ENCODE measurements around the gene ZNF841. TPM values are rescaled to one million over a fixed set of nuclear protein-coding genes. Genes with fewer than 3 reads are reported as not detected.

The ZNF841 gene
- total and polyA plus RNA-seq, 2 experiments from 2014 or later = 7.3 to 24.5 TPM

DNA sequence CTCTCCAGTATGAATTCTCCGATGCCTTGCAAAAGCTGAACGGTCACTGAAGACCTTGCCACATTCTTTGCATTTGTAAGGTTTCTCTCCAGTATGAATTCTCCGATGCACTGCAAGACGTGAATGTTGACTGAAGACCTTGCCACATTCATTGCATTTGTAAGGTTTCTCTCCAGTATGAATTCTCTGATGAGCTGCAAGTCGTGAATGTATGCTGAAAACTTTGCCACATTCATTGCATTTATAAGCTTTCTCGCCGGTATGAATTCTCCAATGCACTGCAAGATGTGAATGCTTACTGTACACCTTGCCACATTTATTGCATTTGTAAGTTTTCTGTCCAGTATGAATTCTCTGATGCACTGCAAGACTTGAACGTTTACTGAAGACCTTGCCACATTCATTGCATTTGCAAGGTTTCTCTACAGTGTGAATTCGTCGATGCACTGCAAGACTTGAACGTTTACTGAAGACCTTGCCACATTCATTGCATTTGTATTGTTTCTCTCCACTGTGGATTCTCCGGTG, 20.0 kb upstream of the ZNF841 start:
- TF ChIP-seq EZH2 (IDR thresholded peaks at IDR 0.05; ENCODE audit: insufficient read depth, poor library complexity, severe bottlenecking) (no peak), EZH2phosphoT487 (IDR thresholded peaks at IDR 0.05; ENCODE audit: insufficient read depth, low read depth) (no peak)
- Histone ChIP-seq H3K9me3 (ENCODE audit: low read depth) (peaks cover 42% of the 10 kb centered on the region), H3K9me2 (ENCODE audit: insufficient read depth) (no peaks in the 10 kb centered on the region), H3K36me3 (ENCODE audit: low read depth) (peaks cover 81% of the 10 kb centered on the region), H2AFZ (no peak overlapping the region), H3K27ac (no peak overlapping the region), H3K9ac (no peak overlapping the region), H3K79me2 (ENCODE audit: insufficient read depth) (peaks cover 18% of the 10 kb centered on the region), H3F3A (ENCODE audit: insufficient read depth) (peaks cover 21% of the 10 kb centered on the region; the same call in 1 of the 2 replicates), H3K27me3 (replicated peaks; ENCODE audit: insufficient read depth) (no peaks in the 10 kb centered on the region), H3K4me1 (ENCODE audit: insufficient read depth) (no peaks in the 10 kb centered on the region), H4K20me1 (ENCODE audit: insufficient read depth) (no peaks in the 10 kb centered on the region), H3K4me2 (ENCODE audit: unreplicated experiment) (no peak overlapping the region), H3K4me3 (no peak overlapping the region)
- in situ Hi-C loops (cut with MboI) = no loop called here
- no peak for DNase-seq
- 92 to 95% methylated on average over 12 of the region's 12 CpGs for WGBS, 2 experiments (ENCODE audit: low coverage in 1 of 2, low lambda C conversion rate in 2 of 2, missing lambda C conversion rate in 2 of 2)

DNA sequence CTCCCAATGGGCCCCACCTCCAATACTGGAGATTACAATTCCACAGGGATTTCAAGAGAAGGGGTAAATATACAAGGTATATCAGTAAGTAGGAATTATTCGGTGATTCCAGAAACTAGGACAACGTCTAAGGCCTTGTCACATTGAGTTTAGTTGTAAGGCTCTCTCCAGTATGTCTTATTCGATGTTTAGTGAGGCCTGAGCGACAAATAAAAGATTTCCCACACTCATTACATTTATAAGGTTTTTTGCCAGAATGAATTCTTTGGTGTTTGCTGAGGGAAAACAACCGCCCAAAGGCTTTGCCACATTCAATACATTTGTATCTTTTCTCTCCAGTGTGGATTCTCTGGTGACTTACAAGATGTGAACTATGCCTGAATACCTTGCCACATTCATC, 19.1 kb upstream of the ZNF841 start:
- in situ Hi-C loops (cut with MboI) = no loop called here
- Histone ChIP-seq H3K9me3 (ENCODE audit: low read depth) (peaks cover 34% of the 10 kb centered on the region), H2AFZ (no peak overlapping the region), H3K4me2 (ENCODE audit: unreplicated experiment) (no peak overlapping the region), H3K9ac (no peak overlapping the region), H3K79me2 (ENCODE audit: insufficient read depth) (peaks cover 15% of the 10 kb centered on the region), H3K27me3 (replicated peaks; ENCODE audit: insufficient read depth) (no peaks in the 10 kb centered on the region), H3K36me3 (ENCODE audit: low read depth) (peaks cover 72% of the 10 kb centered on the region), H4K20me1 (ENCODE audit: insufficient read depth) (no peaks in the 10 kb centered on the region), H3K4me1 (ENCODE audit: insufficient read depth) (no peaks in the 10 kb centered on the region), H3K9me2 (ENCODE audit: insufficient read depth) (no peaks in the 10 kb centered on the region), H3K4me3 (no peak overlapping the region; the same call in 1 of the 2 replicates), H3F3A (ENCODE audit: insufficient read depth) (peaks cover 21% of the 10 kb centered on the region; the same call in 1 of the 2 replicates), H3K27ac (no peak overlapping the region)
- no peak for DNase-seq
- WGBS, 2 experiments (ENCODE audit: low coverage in 1 of 2, low lambda C conversion rate in 2 of 2, missing lambda C conversion rate in 2 of 2) = 87 to 89% methylated on average over 5 of the region's 5 CpGs
- no peak for TF ChIP-seq EZH2 (IDR thresholded peaks at IDR 0.05; ENCODE audit: insufficient read depth, poor library complexity, severe bottlenecking)
- TF ChIP-seq EZH2phosphoT487 (IDR thresholded peaks at IDR 0.05; ENCODE audit: insufficient read depth, low read depth) = no peak

DNA sequence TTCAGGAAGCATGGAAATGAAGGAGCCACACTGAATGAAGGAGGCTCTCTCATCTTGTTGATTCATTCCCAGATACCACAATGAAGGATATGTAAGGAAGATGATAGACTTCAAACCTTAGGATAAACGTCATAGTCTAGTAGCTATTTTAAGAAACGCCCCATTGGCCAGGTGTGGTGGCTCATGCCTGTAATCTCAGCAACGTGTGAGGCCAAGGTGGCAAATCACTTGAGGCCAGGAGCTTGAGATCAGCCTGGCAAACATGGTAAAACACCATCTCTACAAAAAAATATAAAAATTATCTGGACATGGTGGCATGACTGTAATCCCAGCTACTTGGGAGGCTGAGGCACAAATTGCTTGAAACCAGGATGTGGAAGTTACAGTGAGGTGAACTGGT, 17.1 kb upstream of the ZNF841 start:
- WGBS, 2 experiments (ENCODE audit: low coverage in 1 of 2, low lambda C conversion rate in 2 of 2, missing lambda C conversion rate in 2 of 2) = 93 to 95% methylated on average over 3 of the region's 3 CpGs
- no peak overlapping the region for H3K27ac ChIP-seq
- peaks cover 51% of the 10 kb centered on the region for H3K36me3 ChIP-seq (ENCODE audit: low read depth)
- H3K9me2 ChIP-seq (ENCODE audit: insufficient read depth) = no peaks in the 10 kb centered on the region
- no peak overlapping the region for H3K4me3 ChIP-seq
- H3K79me2 ChIP-seq (ENCODE audit: insufficient read depth) = no peaks in the 10 kb centered on the region
- in situ Hi-C loops (cut with MboI) = no loop called here
- H3K9ac ChIP-seq = no peak overlapping the region
- peaks cover 29% of the 10 kb centered on the region for H3K9me3 ChIP-seq (ENCODE audit: low read depth)
- no peaks in the 10 kb centered on the region for H3K4me1 ChIP-seq (ENCODE audit: insufficient read depth)
- H3K27me3 ChIP-seq (replicated peaks; ENCODE audit: insufficient read depth) = no peaks in the 10 kb centered on the region
- DNase-seq = no peak
- TF ChIP-seq EZH2 (IDR thresholded peaks at IDR 0.05; ENCODE audit: insufficient read depth, poor library complexity, severe bottlenecking) = no peak
- no peak for TF ChIP-seq EZH2phosphoT487 (IDR thresholded peaks at IDR 0.05; ENCODE audit: insufficient read depth, low read depth)
- H2AFZ ChIP-seq = no peak overlapping the region
- H4K20me1 ChIP-seq (ENCODE audit: insufficient read depth) = no peaks in the 10 kb centered on the region
- no peak overlapping the region for H3K4me2 ChIP-seq (ENCODE audit: unreplicated experiment)
- H3F3A ChIP-seq (ENCODE audit: insufficient read depth) = peaks cover 21% of the 10 kb centered on the region; the same call in 1 of the 2 replicates

DNA sequence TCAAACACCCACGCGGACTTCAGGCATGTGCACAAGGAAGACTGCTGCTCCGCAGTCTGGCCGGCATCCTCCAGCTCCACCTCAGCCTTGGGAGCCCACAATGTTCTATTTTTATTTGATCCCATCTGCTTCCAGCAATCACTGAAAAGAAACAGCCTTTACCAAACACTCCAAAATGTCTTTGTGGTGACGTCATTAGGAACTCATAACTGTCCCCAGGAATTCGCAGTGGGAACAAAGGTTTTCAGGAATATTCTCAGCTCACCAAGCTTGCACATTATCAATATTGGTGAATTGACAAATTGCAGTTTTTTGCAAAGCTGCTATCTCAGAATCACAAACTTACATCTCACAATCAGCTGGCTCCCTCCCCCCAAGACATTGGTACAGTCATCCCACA, 15.2 kb upstream of the ZNF841 start:
- Histone ChIP-seq H3K79me2 (ENCODE audit: insufficient read depth) (no peaks in the 10 kb centered on the region), H3K9me3 (ENCODE audit: low read depth) (peaks cover 14% of the 10 kb centered on the region), H3K27ac (no peak overlapping the region), H3K4me3 (no peak overlapping the region), H3K9me2 (ENCODE audit: insufficient read depth) (no peaks in the 10 kb centered on the region), H3K27me3 (replicated peaks; ENCODE audit: insufficient read depth) (no peaks in the 10 kb centered on the region), H2AFZ (no peak overlapping the region), H3K36me3 (ENCODE audit: low read depth) (peaks cover 34% of the 10 kb centered on the region), H3K4me1 (ENCODE audit: insufficient read depth) (no peaks in the 10 kb centered on the region), H3K9ac (no peak overlapping the region), H3K4me2 (ENCODE audit: unreplicated experiment) (no peak overlapping the region), H4K20me1 (ENCODE audit: insufficient read depth) (no peaks in the 10 kb centered on the region), H3F3A (ENCODE audit: insufficient read depth) (peaks cover 9% of the 10 kb centered on the region; the same call in 1 of the 2 replicates)
- no peak for DNase-seq
- in situ Hi-C loops (cut with MboI) = no loop called here
- TF ChIP-seq EZH2phosphoT487 (IDR thresholded peaks at IDR 0.05; ENCODE audit: insufficient read depth, low read depth) (no peak), EZH2 (IDR thresholded peaks at IDR 0.05; ENCODE audit: insufficient read depth, poor library complexity, severe bottlenecking) (no peak)
- WGBS, 2 experiments (ENCODE audit: low coverage in 1 of 2, low lambda C conversion rate in 2 of 2, missing lambda C conversion rate in 2 of 2) = 96 to 98% methylated on average over 6 of the region's 6 CpGs

Measured in GM23248 (cell line).